Activated T-helper 9 cell treated with anti-CD3 and anti-CD28 coated beads, Interleukin-2, amount 50 U/mL, for 16 hours (primary cell): ENCODE measurements around the gene MBP.

Experiments
- DNase-seq: peaks from one replicate; pipeline ENCODE4 v3.0.0-alpha.2; 2020; ENCODE audit warnings: low read depth

Gene MBP

GRCh38 chr18:77047803-77048419, 84.7 kb downstream of the MBP start:
- no peak for DNase-seq

GRCh38 chr18:77046994-77047393, 85.6 kb downstream of the MBP start:
- no peak for DNase-seq

- DNase-seq, result no peak
These were observed 86.2 kb downstream of the MBP start for GRCh38 chr18:77046409-77046808.

- DNase-seq, result no peak
These were observed 86.9 kb downstream of the MBP start for GRCh38 chr18:77045677-77046076.

GRCh38 chr18:77044866-77045664, 87.5 kb downstream of the MBP start:
- DNase-seq, result no peak

- no peak for DNase-seq
These were observed 88.9 kb downstream of the MBP start for GRCh38 chr18:77043541-77044280.

GRCh38 chr18:77042583-77042982, 90.0 kb downstream of the MBP start:
- no peak for DNase-seq

GRCh38 chr18:77039196-77040130, 93.1 kb downstream of the MBP start:
- DNase-seq, result no peak

GRCh38 chr18:77038182-77038858, 94.3 kb downstream of the MBP start:
- no peak for DNase-seq

GRCh38 chr18:77037567-77037966, 95.0 kb downstream of the MBP start:
- DNase-seq, result no peak

- DNase-seq, result no peak
These were observed 97.0 kb downstream of the MBP start for GRCh38 chr18:77035380-77036187.

- no peak for DNase-seq
These were observed 99.0 kb downstream of the MBP start for GRCh38 chr18:77033575-77033974.

GRCh38 chr18:77032181-77032701, 100.3 kb downstream of the MBP start:
- DNase-seq, result no peak

- DNase-seq, result no peak
These were observed 100.9 kb downstream of the MBP start for GRCh38 chr18:77031662-77032061.

GRCh38 chr18:77030201-77030600, 102.4 kb downstream of the MBP start:
- no peak for DNase-seq

GRCh38 chr18:77025831-77026363, 106.7 kb downstream of the MBP start:
- DNase-seq, result no peak

GRCh38 chr18:77025123-77025522, 107.5 kb downstream of the MBP start:
- no peak for DNase-seq

GRCh38 chr18:77024476-77024875, 108.1 kb downstream of the MBP start:
- no peak for DNase-seq

GRCh38 chr18:77023102-77023782, 109.3 kb downstream of the MBP start:
- DNase-seq, result no peak
